ENCODE measurements around the gene RAVER2. TPM values are rescaled to one million over a fixed set of nuclear protein-coding genes. Genes with fewer than 3 reads are reported as not detected.

RAVER2 gene
- total RNA-seq, 1 experiment from 2014 or later, result 15.1 TPM

- POLR2A ChIA-PET, result no interaction called here
- TF ChIP-seq TCF7L2 (IDR thresholded peaks at IDR 0.05; ENCODE audit: low read depth, low read length), result no peak
- TF ChIP-seq, protein P1, sequence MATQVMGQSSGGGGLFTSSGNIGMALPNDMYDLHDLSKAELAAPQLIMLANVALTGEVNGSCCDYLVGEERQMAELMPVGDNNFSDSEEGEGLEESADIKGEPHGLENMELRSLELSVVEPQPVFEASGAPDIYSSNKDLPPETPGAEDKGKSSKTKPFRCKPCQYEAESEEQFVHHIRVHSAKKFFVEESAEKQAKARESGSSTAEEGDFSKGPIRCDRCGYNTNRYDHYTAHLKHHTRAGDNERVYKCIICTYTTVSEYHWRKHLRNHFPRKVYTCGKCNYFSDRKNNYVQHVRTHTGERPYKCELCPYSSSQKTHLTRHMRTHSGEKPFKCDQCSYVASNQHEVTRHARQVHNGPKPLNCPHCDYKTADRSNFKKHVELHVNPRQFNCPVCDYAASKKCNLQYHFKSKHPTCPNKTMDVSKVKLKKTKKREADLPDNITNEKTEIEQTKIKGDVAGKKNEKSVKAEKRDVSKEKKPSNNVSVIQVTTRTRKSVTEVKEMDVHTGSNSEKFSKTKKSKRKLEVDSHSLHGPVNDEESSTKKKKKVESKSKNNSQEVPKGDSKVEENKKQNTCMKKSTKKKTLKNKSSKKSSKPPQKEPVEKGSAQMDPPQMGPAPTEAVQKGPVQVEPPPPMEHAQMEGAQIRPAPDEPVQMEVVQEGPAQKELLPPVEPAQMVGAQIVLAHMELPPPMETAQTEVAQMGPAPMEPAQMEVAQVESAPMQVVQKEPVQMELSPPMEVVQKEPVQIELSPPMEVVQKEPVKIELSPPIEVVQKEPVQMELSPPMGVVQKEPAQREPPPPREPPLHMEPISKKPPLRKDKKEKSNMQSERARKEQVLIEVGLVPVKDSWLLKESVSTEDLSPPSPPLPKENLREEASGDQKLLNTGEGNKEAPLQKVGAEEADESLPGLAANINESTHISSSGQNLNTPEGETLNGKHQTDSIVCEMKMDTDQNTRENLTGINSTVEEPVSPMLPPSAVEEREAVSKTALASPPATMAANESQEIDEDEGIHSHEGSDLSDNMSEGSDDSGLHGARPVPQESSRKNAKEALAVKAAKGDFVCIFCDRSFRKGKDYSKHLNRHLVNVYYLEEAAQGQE (IDR thresholded peaks at IDR 0.05; ENCODE audit: insufficient read depth in 1 of 2, low read depth in 2 of 2, low read length in 1 of 2), result no peak
- no peak for TF ChIP-seq CTCF (IDR thresholded peaks at IDR 0.05)
- no peak for TF ChIP-seq POLR2AphosphoS5 (IDR thresholded peaks at IDR 0.05; ENCODE audit: low read depth, low read length)
- TF ChIP-seq SIN3A (IDR thresholded peaks at IDR 0.05; ENCODE audit: borderline replicate concordance, insufficient read depth, low read depth, low read length), result no peak
- in situ Hi-C loops (cut with HindIII; ENCODE audit: low pct_unique_long_range_greater_than_20kb, low sequenced_read_pairs), result no loop called here
- intact Hi-C loops (cut with micrococcal nuclease; ENCODE audit: unreplicated experiment), result no loop called here
- H3K27me3 ChIP-seq (ENCODE audit: control insufficient read depth, insufficient read depth, low read length), result no peaks in the 10 kb centered on the region
- no peak for ATAC-seq
- H3K27ac ChIP-seq (ENCODE audit: low read length), result no peak overlapping the region
- no peak for DNase-seq (ENCODE audit: low read depth, low spot score)
- H3K4me3 ChIP-seq (ENCODE audit: low read depth in 2 of 2, low read length in 2 of 2), result no peak overlapping the region
- H3K4me1 ChIP-seq (ENCODE audit: control insufficient read depth, insufficient read depth, low read length), result no peaks in the 10 kb centered on the region
- BruUV-seq (replicated peaks), result no TSS peak
- H3K36me3 ChIP-seq (ENCODE audit: control insufficient read depth, insufficient read depth, low read length), result peaks cover 7% of the 10 kb centered on the region
- CTCF ChIA-PET, result no interaction called here
- no peaks in the 10 kb centered on the region for H3K9me3 ChIP-seq (ENCODE audit: control insufficient read depth, insufficient read depth, low read depth, low read length)
Measured at GRCh38 chr1:64844609-64845008, 99.7 kb downstream of the RAVER2 start.

DNA sequence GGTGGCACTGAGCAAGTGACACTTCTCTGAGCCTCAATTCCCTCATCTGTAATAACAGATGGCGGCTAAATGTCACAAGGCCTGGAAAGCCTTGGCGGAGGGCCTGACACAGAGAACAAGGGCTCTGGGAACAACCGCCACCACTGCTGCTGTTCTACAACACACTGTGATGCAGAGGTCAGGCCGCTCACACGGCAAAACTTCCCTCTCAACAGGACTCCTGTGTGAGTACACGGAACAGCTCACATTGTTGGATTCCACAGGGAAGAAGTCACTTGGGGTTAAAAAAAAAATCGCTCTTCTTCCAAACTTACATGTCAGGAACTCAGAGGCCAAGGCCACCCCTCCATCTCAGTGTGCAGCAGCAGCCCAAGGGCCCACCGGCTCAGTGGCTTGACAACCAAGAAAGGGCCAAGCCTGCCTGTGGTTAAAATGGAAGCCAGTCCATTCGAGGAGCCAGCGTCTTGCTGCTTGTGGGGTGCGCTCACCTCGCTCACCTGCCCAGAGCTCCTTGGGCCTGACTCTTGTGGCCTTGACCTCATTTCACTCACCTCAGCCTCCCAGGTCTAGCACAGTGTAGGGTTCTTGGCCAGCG, 101.1 kb downstream of the RAVER2 start:
- Histone ChIP-seq H3K4me1 (ENCODE audit: control insufficient read depth, insufficient read depth, low read length) (no peaks in the 10 kb centered on the region), H3K27ac (ENCODE audit: low read length) (no peak overlapping the region), H3K9me3 (ENCODE audit: control insufficient read depth, insufficient read depth, low read depth, low read length) (no peaks in the 10 kb centered on the region), H3K27me3 (ENCODE audit: control insufficient read depth, insufficient read depth, low read length) (no peaks in the 10 kb centered on the region), H3K4me3 (ENCODE audit: low read depth in 2 of 2, low read length in 2 of 2) (no peak overlapping the region), H3K36me3 (ENCODE audit: control insufficient read depth, insufficient read depth, low read length) (peaks cover 7% of the 10 kb centered on the region)
- intact Hi-C loops (cut with micrococcal nuclease; ENCODE audit: unreplicated experiment) (no loop called here), in situ Hi-C loops (cut with HindIII; ENCODE audit: low pct_unique_long_range_greater_than_20kb, low sequenced_read_pairs) (no loop called here)
- ATAC-seq (no peak), DNase-seq (ENCODE audit: low read depth, low spot score) (no peak)
- ChIA-PET CTCF (no interaction called here), POLR2A (interaction anchor here (0.6 kb wide), 1 partner anchor 157 kb away, joined by 9 read pairs; no protein-coding TSS in a partner anchor)
- TF ChIP-seq TCF7L2 (IDR thresholded peaks at IDR 0.05; ENCODE audit: low read depth, low read length) (no peak), SIN3A (IDR thresholded peaks at IDR 0.05; ENCODE audit: borderline replicate concordance, insufficient read depth, low read depth, low read length) (no peak), CTCF (IDR thresholded peaks at IDR 0.05) (no peak), POLR2AphosphoS5 (IDR thresholded peaks at IDR 0.05; ENCODE audit: low read depth, low read length) (no peak)
- TF ChIP-seq, protein P1 (IDR thresholded peaks at IDR 0.05; ENCODE audit: insufficient read depth in 1 of 2, low read depth in 2 of 2, low read length in 1 of 2), result no peak
- no TSS peak for BruUV-seq (replicated peaks)
